MM.1S (cell line): ENCODE results near the gene MYCL.

ENCODE experiments used
- DNase-seq: peaks from one replicate; pipeline ENCODE4 v3.0.0-alpha.2; 2015
- H2AFZ ChIP-seq: fragments of 300-600 bp; sonication (generic); 2 replicates; pipeline ENCODE4 v1.6.0; 2016; ENCODE audit warnings: antibody characterized with exemption, low read length
- H3F3A ChIP-seq: fragments of 300-600 bp; sonication (generic); 2 replicates; pipeline ENCODE4 v1.6.1; 2016; ENCODE audit warnings: mild to moderate bottlenecking, antibody characterized with exemption, low read length, moderate library complexity, mixed read lengths; ENCODE audit not compliant: insufficient read depth
- H3K27ac ChIP-seq: fragments of 300-600 bp; sonication (generic); 2 replicates; pipeline ENCODE4 v1.5.1; 2016; ENCODE audit warnings: mild to moderate bottlenecking, low read length
- H3K27me3 ChIP-seq: fragments of 300-600 bp; sonication (generic); replicated peaks from 2 replicates; pipeline ENCODE4 v1.6.0; 2016; ENCODE audit warnings: low read length; ENCODE audit not compliant: insufficient read depth
- H3K36me3 ChIP-seq: fragments of 300-600 bp; sonication (generic); replicated peaks from 2 replicates; pipeline ENCODE4 v1.6.1; 2016; ENCODE audit warnings: mild to moderate bottlenecking, low read length, mixed read lengths; ENCODE audit not compliant: insufficient read depth
- H3K4me1 ChIP-seq: fragments of 300-600 bp; sonication (generic); 2 replicates; pipeline ENCODE4 v1.6.1; 2016; ENCODE audit warnings: low read length, mixed read lengths
- H3K4me2 ChIP-seq: fragments of 300-600 bp; sonication (generic); 2 replicates; pipeline ENCODE4 v1.6.0; 2016; ENCODE audit warnings: low read depth, low read length
- H3K4me3 ChIP-seq: fragments of 300-600 bp; sonication (generic); 2 replicates; pipeline ENCODE4 v1.5.1; 2016; ENCODE audit warnings: low read length, mixed read lengths
- H3K79me2 ChIP-seq: fragments of 300-600 bp; sonication (generic); 2 replicates; pipeline ENCODE4 v1.6.1; 2016; ENCODE audit warnings: mixed run types, low read length, mixed read lengths
- H3K9ac ChIP-seq: fragments of 300-600 bp; sonication (generic); 2 replicates; pipeline ENCODE4 v1.6.1; 2016; ENCODE audit warnings: low read length, mixed read lengths
- H3K9me2 ChIP-seq: fragments of 300-600 bp; sonication (generic); replicated peaks from 2 replicates; pipeline ENCODE4 v1.6.1; 2016; ENCODE audit warnings: mild to moderate bottlenecking, low read length, mixed read lengths; ENCODE audit not compliant: insufficient read depth
- H3K9me3 ChIP-seq: fragments of 300-600 bp; sonication (generic); replicated peaks from 2 replicates; pipeline ENCODE4 v1.6.1; 2016; ENCODE audit warnings: mild to moderate bottlenecking, low read length, mixed read lengths; ENCODE audit not compliant: insufficient read depth
- H4K20me1 ChIP-seq: fragments of 300-600 bp; sonication (generic); 2 replicates; pipeline ENCODE4 v1.6.1; 2016; ENCODE audit warnings: mild to moderate bottlenecking, low read length, moderate library complexity, mixed read lengths; ENCODE audit not compliant: insufficient read depth
- CTCF ChIP-seq: fragments of 300-600 bp; sonication (generic); IDR thresholded peaks from 2 replicates; pipeline ENCODE4 v1.5.1; 2016; ENCODE audit warnings: antibody characterized with exemption, low read length, mixed read lengths
- EZH2 ChIP-seq: fragments of 300-600 bp; sonication (generic); optimal IDR thresholded peaks from 2 replicates; pipeline ENCODE3; 2017; ENCODE audit warnings: low read depth, mild to moderate bottlenecking, antibody characterized with exemption, low read length, mixed read lengths
- EZH2phosphoT487 ChIP-seq: fragments of 300-600 bp; sonication (generic); IDR thresholded peaks from 2 replicates; pipeline ENCODE4 v1.6.1; 2018; ENCODE audit warnings: antibody characterized with exemption, low read length

The MYCL gene

GRCh38 chr1:39901464-39901713, 328 bp downstream of the MYCL start:
- TF ChIP-seq EZH2phosphoT487 (no peak), EZH2 (no peak), CTCF (no peak)
- Histone ChIP-seq H3K79me2 (no peaks in the 10 kb centered on the region), H3K4me1 (peaks cover 4% of the 10 kb centered on the region; the same call in 1 of the 2 replicates), H3K4me3 (peak overlapping the region; percentile 86), H3K27ac (no peak overlapping the region), H3K36me3 (no peaks in the 10 kb centered on the region), H3K27me3 (peaks cover 7% of the 10 kb centered on the region; the same call in 1 of the 2 replicates), H3K9me2 (no peaks in the 10 kb centered on the region), H3K4me2 (peak overlapping the region; percentile 98), H3F3A (no peaks in the 10 kb centered on the region), H3K9ac (peak overlapping the region; percentile 55; the same call in 1 of the 2 replicates), H3K9me3 (no peaks in the 10 kb centered on the region), H2AFZ (peak overlapping the region; percentile 95), H4K20me1 (no peaks in the 10 kb centered on the region)
- no peak for DNase-seq

- H3K36me3 ChIP-seq = no peaks in the 10 kb centered on the region
- H3F3A ChIP-seq = no peaks in the 10 kb centered on the region
- H3K9ac ChIP-seq = peak overlapping the region; percentile 55; the same call in 1 of the 2 replicates
- H3K4me1 ChIP-seq = peaks cover 4% of the 10 kb centered on the region; the same call in 1 of the 2 replicates
- H3K4me2 ChIP-seq = peak overlapping the region; percentile 98
- no peak for TF ChIP-seq EZH2phosphoT487
- no peak for TF ChIP-seq EZH2
- no peak for TF ChIP-seq CTCF
- no peaks in the 10 kb centered on the region for H4K20me1 ChIP-seq
- H3K4me3 ChIP-seq = peak overlapping the region; percentile 86
- DNase-seq = peak; percentile 14
- no peaks in the 10 kb centered on the region for H3K9me2 ChIP-seq
- peaks cover 7% of the 10 kb centered on the region; the same call in 1 of the 2 replicates for H3K27me3 ChIP-seq
- H3K9me3 ChIP-seq = no peaks in the 10 kb centered on the region
- no peak overlapping the region for H3K27ac ChIP-seq
- H2AFZ ChIP-seq = peak overlapping the region; percentile 95
- H3K79me2 ChIP-seq = no peaks in the 10 kb centered on the region
Observed at GRCh38 chr1:39900662-39901463, 854 bp downstream of the MYCL start.

- Histone ChIP-seq H3K9me3 (no peaks in the 10 kb centered on the region), H3K4me3 (no peak overlapping the region), H3K27ac (no peak overlapping the region), H3K4me1 (peaks cover 4% of the 10 kb centered on the region; the same call in 1 of the 2 replicates), H3K4me2 (peak overlapping the region; percentile 98; the same call in 1 of the 2 replicates), H3F3A (no peaks in the 10 kb centered on the region), H3K79me2 (no peaks in the 10 kb centered on the region), H3K27me3 (peaks cover 7% of the 10 kb centered on the region; the same call in 1 of the 2 replicates), H3K9me2 (no peaks in the 10 kb centered on the region), H4K20me1 (no peaks in the 10 kb centered on the region), H2AFZ (no peak overlapping the region), H3K36me3 (no peaks in the 10 kb centered on the region), H3K9ac (no peak overlapping the region)
- no peak for TF ChIP-seq CTCF
- no peak for TF ChIP-seq EZH2
- no peak for TF ChIP-seq EZH2phosphoT487
- DNase-seq = no peak
Observed at GRCh38 chr1:39899611-39900538, 1.8 kb downstream of the MYCL start.
